Activated CD4-positive, alpha-beta T cell treated with anti-CD3 and anti-CD28 coated beads for 36 hours (primary cell): ENCODE measurements around the gene ROR1. TPM values are rescaled to one million over a fixed set of nuclear protein-coding genes. Genes with fewer than 3 reads are reported as not detected.

Source experiments
- ATAC-seq: fragments of 200-7000 bp; cut with Tn5 transposase; one replicate; pipeline ENCODE4 v1.10.0; 2021; ENCODE audit warnings: mild to moderate bottlenecking, moderate library complexity
- CTCF ChIA-PET: fragments of 350-600 bp; sonication (Branson Sonifier 250); formaldehyde crosslinking; loops from one replicate; lab custom pipeline; 2021; ENCODE audit warnings: antibody characterized with exemption; lab: Charles Lee
- POLR2A ChIA-PET: fragments of 350-600 bp; sonication (Branson Sonifier 250); formaldehyde crosslinking; loops from one replicate; lab custom pipeline; 2021; ENCODE audit warnings: antibody characterized with exemption, inconsistent platforms; lab: Charles Lee
- DNase-seq: peaks from one replicate; pipeline ENCODE4 v3.0.0-alpha.2; 2020
- H3K27ac Mint-ChIP-seq: one replicate; pipeline ENCODE4 v1.8.0; 2021; ENCODE audit warnings: mixed read lengths
- H3K27me3 Mint-ChIP-seq: one replicate; pipeline ENCODE4 v1.8.0; 2021; ENCODE audit warnings: mixed read lengths
- H3K36me3 Mint-ChIP-seq: one replicate; pipeline ENCODE4 v1.8.0; 2021; ENCODE audit warnings: low read depth, mixed read lengths
- H3K4me1 Mint-ChIP-seq: one replicate; pipeline ENCODE4 v1.8.0; 2021; ENCODE audit warnings: mixed read lengths
- H3K4me3 Mint-ChIP-seq: one replicate; pipeline ENCODE4 v1.8.0; 2021; ENCODE audit warnings: mild to moderate bottlenecking, moderate library complexity, mixed read lengths
- H3K9me3 Mint-ChIP-seq: one replicate; pipeline ENCODE4 v1.8.0; 2021; ENCODE audit warnings: low read depth, mixed read lengths
- intact Hi-C, 2 experiments: fragments of 100-400 bp; cut with DNase I in 1 of 2; cut with micrococcal nuclease in 1 of 2; formaldehyde crosslinking; loops; one replicate each; pipeline versions ENCODE4 v1.14.2 to v1.15.1; 2022 to 2024; cut with DNase I, micrococcal nuclease
- total RNA-seq, 2 experiments: library from RNA; stranded (reverse); gene quantifications; one replicate each; pipeline ENCODE4 v1.2.3, GENCODE V29; 2021

The ROR1 gene
- total RNA-seq, 2 experiments from 2014 or later, result 0.21 TPM; not detected in 1

DNA sequence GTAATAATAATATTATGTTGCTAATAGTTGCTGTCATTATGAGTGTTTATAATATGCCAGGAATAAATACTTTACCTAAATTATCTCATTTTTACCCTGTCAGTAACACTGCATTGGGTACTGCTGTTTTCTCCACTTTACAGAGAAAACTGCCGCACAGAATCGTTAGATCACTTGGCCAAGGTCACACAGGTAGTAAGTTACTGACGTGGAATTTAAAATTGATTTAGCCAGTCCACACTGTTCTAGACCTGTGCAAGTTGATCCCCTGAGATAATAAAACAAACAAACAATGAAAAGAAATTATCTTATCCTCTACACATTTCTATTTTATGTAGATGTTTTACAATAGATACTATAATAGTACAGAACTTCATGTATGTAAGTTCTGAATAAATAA, 174.1 kb downstream of the ROR1 start:
- Mint-ChIP-seq H3K36me3 (no peaks in the 10 kb centered on the region), H3K9me3 (no peaks in the 10 kb centered on the region)
- POLR2A ChIA-PET, result no interaction called here

DNA sequence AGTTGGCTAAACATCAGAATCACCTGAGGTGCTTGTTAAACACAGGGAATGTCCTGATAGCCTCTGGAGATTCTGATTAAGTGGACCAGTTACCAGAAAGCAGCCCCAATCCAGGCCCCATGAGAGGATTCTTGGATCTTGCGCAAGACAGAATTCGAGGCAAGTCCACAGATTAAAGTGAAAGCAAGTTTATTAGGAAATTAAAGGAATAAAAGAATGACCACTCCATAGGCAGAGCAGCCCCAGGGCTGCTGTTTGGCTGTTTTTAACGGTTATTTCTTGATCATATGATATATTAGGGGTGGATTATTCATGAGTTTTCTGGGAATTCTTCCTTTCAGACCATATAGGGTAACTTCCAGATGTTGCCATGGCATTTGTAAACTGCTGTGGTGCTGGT, 176.2 kb downstream of the ROR1 start:
- intact Hi-C loops, result no loop called here
- Mint-ChIP-seq H3K36me3 (no peaks in the 10 kb centered on the region), H3K4me1 (no peaks in the 10 kb centered on the region), H3K9me3 (peaks cover 7% of the 10 kb centered on the region), H3K27me3 (no peaks in the 10 kb centered on the region), H3K4me3 (no peak overlapping the region), H3K27ac (no peak overlapping the region)
- ATAC-seq, result no peak
- POLR2A ChIA-PET, result no interaction called here
- CTCF ChIA-PET, result no interaction called here
- DNase-seq, result no peak

More for the DNA sequence above, 174.1 kb downstream of the ROR1 start:
- intact Hi-C loops, result no loop called here
- Mint-ChIP-seq H3K27ac (no peak overlapping the region), H3K4me3 (no peak overlapping the region), H3K27me3 (no peaks in the 10 kb centered on the region), H3K4me1 (no peaks in the 10 kb centered on the region)
- CTCF ChIA-PET, result no interaction called here
- ATAC-seq, result no peak
- DNase-seq, result no peak

DNA sequence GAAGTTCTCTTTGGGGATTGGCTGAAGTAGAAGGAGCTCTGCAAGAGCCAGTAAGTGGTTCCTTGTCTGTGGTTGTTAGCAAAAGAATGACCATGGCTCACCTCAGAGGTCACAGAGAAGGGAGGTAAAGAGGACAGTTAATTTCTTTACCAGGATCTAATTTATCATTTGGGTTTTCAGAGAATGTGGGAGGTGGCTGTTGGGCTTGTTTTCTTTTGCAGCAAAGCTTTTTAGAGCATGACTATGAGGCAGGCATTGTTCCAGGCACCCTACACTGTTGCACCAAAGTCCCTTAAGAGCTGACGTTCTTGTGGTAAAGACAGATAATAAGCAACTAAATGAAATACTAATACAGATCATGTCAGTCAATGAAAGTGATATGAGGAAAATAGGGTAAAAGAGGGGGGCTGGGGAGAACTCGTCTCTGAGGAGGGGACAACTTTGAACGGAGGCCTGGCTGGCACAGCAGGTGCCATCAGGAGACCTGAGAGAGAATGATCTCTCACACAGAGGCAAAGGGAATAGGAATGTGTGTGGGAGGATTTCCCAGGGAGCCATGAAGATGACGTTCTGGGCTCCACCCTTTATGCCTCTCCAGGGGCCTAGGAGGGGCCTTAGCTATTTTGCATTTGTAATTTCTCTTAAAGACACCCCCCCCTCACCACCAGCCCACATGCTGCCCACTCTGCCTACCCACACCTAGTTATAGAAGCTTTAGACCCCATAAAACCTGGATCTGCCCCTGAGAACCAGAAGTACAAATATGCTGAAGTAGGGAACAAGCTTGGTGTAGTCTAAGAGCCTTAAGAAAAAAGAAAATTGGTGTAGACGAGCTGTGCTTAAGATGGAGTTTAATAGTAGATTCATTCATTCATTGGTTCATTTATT, 177.5 kb downstream of the ROR1 start:
- H3K27me3 Mint-ChIP-seq, result no peaks in the 10 kb centered on the region
- POLR2A ChIA-PET, result interaction anchor here (0.6 kb wide), 1 partner anchor 56 kb away, joined by 3 read pairs; no protein-coding TSS in a partner anchor
- ATAC-seq (no peak), DNase-seq (no peak)
- peaks cover 7% of the 10 kb centered on the region for H3K9me3 Mint-ChIP-seq
- no peak overlapping the region for H3K27ac Mint-ChIP-seq
- CTCF ChIA-PET, result interaction anchor here (0.6 to 1.0 kb wide), 5 partner anchors 29 to 720 kb away, joined by 3 read pairs; no protein-coding TSS in a partner anchor
- H3K4me1 Mint-ChIP-seq, result no peaks in the 10 kb centered on the region
- H3K36me3 Mint-ChIP-seq, result no peaks in the 10 kb centered on the region
- no peak overlapping the region for H3K4me3 Mint-ChIP-seq
- intact Hi-C loops, result no loop called here

DNA sequence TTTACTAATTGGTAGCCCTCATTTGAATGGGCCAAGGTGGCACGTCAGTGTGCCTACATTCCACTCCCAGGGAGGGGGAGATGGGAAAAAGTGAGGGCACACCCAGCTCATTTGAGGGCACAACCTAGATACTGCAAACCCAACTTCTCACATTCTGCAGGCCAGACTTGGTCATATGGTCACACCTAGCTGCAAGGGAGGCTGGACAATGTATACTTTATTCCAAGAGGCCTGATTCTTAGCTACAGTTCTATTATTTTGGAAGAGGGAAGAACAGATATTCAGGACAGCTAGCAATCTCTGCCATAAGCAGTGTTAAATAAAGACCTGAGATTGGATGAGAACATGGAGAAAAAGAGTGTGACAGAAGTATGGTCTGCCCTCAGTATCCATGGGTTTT, 180.4 kb downstream of the ROR1 start:
- DNase-seq (no peak), ATAC-seq (no peak)
- intact Hi-C loops, result no loop called here
- Mint-ChIP-seq H3K9me3 (peaks cover 13% of the 10 kb centered on the region), H3K36me3 (no peaks in the 10 kb centered on the region), H3K4me3 (no peak overlapping the region), H3K27ac (no peak overlapping the region), H3K27me3 (peaks cover 3% of the 10 kb centered on the region), H3K4me1 (no peaks in the 10 kb centered on the region)
- ChIA-PET CTCF (interaction anchor here (0.6 kb wide), 1 partner anchor 454 kb away, joined by 3 read pairs; no protein-coding TSS in a partner anchor), POLR2A (no interaction called here)

DNA sequence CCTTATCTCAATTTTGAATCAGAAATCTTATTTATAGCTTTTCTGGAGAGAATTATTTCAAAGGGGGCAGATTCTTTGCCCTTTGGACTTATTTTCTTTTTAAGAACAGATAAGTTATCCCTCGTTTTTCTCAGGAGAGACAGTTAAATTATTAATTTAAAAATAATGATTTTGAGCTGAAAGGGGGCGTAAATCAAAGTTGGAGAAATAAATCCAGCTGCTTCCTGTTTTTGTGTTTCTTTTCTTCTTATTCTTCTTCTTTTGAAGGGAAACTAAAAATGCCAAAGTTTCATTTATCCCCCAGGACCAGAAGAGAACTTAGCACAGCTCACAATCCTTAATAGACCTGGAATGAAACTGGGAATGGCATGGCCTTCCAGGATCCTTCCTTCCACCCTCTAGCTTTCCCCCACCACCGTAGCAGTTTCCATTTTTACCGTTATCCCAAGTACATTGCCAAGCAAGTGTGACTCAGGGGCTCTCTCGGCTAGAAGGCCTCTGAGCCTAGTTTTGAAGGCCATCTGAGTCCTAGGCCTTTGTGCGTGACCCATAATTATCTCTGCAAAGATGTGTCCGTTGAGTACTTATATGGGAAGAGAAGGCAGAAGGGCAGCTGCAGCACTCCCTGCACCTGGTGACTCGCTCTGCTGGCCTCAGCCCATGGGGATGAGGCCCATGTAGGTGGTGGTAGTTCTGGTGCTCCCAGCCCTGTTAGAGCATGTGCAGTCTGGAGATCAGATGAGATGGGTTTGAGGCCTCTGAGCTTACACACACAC, 181.7 kb downstream of the ROR1 start:
- DNase-seq (no peak), ATAC-seq (no peak)
- Mint-ChIP-seq H3K27me3 (peaks cover 3% of the 10 kb centered on the region), H3K9me3 (peaks cover 16% of the 10 kb centered on the region), H3K36me3 (no peaks in the 10 kb centered on the region), H3K27ac (no peak overlapping the region), H3K4me3 (no peak overlapping the region), H3K4me1 (no peaks in the 10 kb centered on the region)
- ChIA-PET CTCF (interaction anchor here (0.6 to 0.8 kb wide), 2 partner anchors 181 to 632 kb away, joined by 3 read pairs; no protein-coding TSS in a partner anchor), POLR2A (no interaction called here)
- intact Hi-C loops, result no loop called here

DNA sequence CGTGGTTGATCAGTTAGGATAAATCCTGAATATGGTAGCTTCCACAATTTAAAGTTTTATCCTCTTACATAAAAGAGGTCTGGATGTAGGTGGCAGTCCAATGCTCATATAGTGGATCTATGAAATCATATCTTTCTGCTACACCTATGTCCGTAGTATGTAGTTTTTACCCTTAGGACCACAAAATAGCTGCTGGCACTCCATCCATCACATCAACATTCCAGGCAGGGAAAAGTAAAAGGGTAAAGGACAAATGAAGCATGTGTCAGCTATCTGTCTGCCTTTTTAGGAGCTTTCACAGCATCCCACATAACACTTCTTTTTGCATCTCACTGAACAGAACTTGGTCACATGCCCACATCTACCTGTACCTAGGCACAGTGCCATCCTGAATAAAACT, 184.7 kb downstream of the ROR1 start:
- CTCF ChIA-PET, result interaction anchor here (0.7 kb wide), 1 partner anchor 88 kb away, joined by 3 read pairs; no protein-coding TSS in a partner anchor

DNA sequence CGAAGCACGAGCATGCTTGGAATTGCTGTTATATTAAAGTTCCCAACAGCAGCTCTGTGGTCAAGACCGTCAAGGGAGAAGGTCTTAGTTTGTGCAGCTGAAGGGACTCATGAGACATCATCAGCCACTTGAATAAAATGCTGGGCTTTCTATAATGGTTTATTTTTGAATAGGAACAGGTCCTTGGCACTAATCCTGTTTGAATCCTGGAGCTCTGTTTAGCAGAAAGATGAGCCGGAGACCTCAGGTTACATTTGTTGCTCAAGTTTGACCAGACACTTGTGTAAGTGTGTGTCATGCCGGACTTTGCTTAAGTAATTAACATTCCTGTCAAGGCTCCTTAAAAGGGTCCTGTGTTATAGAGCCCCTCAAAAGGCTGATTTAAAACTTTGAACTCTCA, 186.5 kb downstream of the ROR1 start:
- Mint-ChIP-seq H3K27ac (no peak overlapping the region), H3K9me3 (peaks cover 9% of the 10 kb centered on the region), H3K4me3 (no peak overlapping the region), H3K27me3 (peaks cover 7% of the 10 kb centered on the region), H3K36me3 (no peaks in the 10 kb centered on the region), H3K4me1 (no peaks in the 10 kb centered on the region)
- POLR2A ChIA-PET, result no interaction called here
- DNase-seq (no peak), ATAC-seq (no peak)
- intact Hi-C loops, result no loop called here
- CTCF ChIA-PET, result no interaction called here

More for the DNA sequence above, 184.7 kb downstream of the ROR1 start:
- no peaks in the 10 kb centered on the region for H3K36me3 Mint-ChIP-seq
- no peak for ATAC-seq
- peaks cover 7% of the 10 kb centered on the region for H3K27me3 Mint-ChIP-seq
- peaks cover 15% of the 10 kb centered on the region for H3K9me3 Mint-ChIP-seq
- no peaks in the 10 kb centered on the region for H3K4me1 Mint-ChIP-seq
- no peak for DNase-seq
- no peak overlapping the region for H3K4me3 Mint-ChIP-seq
- intact Hi-C loops, result no loop called here
- no peak overlapping the region for H3K27ac Mint-ChIP-seq
- POLR2A ChIA-PET, result no interaction called here

DNA sequence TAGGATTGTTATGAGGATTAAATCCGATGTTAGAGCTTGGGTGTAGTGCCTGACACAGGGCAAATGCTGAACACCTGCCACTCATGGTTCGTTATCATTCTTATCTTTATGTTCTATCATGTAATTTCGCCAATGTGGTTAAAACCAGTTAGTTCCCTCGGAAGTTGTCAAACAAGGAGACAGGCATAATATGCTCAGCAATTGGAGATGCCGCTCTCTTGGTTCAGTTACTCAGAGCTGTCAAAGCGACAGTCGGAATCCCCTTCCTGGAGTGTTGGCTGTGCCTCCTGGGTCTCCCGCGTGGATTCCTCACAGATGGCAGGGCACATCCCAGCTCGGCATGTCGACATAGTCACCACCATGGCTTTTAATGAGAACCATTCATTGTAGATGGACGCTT, 192.2 kb downstream of the ROR1 start:
- ATAC-seq (no peak), DNase-seq (no peak)
- ChIA-PET POLR2A (no interaction called here), CTCF (no interaction called here)
- Mint-ChIP-seq H3K27ac (no peak overlapping the region), H3K4me3 (no peak overlapping the region), H3K9me3 (no peaks in the 10 kb centered on the region), H3K36me3 (no peaks in the 10 kb centered on the region), H3K4me1 (peaks cover 5% of the 10 kb centered on the region), H3K27me3 (peaks cover 13% of the 10 kb centered on the region)
- intact Hi-C loops, result no loop called here

DNA sequence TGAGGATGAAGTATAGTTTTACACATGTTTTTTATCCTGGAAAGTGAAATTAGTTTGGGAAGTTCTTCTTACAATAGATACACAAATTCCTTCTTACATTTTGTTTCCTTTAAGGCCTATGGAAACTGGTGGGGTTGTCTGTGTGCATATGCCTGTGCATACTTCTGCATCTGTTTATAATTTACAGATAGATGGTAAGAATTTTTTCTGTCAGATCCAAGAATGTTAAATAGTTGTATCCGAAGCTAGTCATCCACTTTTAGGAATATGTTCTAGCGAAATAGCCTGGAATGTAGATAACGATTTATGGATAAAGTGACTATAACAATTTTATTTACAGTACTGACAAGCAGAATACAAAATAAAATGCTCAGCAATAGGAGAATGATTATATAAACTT, 194.1 kb downstream of the ROR1 start:
- ChIA-PET POLR2A (no interaction called here), CTCF (no interaction called here)
- no peaks in the 10 kb centered on the region for H3K9me3 Mint-ChIP-seq
- no peaks in the 10 kb centered on the region for H3K36me3 Mint-ChIP-seq
- H3K4me1 Mint-ChIP-seq, result peaks cover 5% of the 10 kb centered on the region
- DNase-seq (no peak), ATAC-seq (no peak)
- H3K27me3 Mint-ChIP-seq, result peaks cover 10% of the 10 kb centered on the region
- H3K4me3 Mint-ChIP-seq, result no peak overlapping the region
- no peak overlapping the region for H3K27ac Mint-ChIP-seq
- intact Hi-C loops, result no loop called here

DNA sequence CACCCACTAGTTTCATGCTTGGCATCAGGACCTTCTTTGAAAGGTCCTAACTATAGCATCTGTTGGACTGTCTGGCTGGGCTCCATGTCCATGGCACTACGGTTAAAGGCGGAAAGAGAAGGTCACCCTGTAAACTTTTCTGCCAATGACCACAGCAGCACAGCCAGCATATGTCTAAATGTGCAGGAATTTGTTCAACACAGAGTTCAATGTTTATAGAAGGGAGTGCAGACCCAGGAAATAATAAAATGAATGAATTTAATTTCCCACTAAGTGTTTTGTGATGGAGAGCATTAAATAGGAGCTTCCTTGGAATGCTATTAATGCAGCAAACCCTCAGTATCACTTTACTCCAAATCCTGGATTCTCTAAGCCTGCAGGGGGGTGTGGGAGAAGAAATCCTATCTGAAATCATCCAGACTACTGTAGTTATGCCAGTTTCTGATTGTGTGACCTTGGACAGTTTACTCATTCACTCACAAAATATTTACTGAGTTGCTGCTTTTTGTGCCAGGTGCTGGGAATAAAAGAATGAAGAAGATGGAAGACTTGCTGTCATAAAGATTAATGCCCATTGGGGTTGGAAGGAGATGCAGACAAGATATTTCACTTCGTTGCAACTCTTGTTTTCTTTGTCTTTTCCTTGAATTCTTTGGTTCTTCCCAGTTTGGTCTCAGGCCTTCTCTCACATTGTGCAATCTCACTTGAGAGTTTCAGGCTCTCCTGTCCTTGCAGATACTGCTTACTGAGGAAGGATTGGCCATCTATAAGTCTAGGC, 195.0 kb downstream of the ROR1 start:
- Mint-ChIP-seq H3K27me3 (peaks cover 10% of the 10 kb centered on the region), H3K36me3 (no peaks in the 10 kb centered on the region), H3K4me1 (peaks cover 5% of the 10 kb centered on the region), H3K27ac (no peak overlapping the region), H3K9me3 (no peaks in the 10 kb centered on the region), H3K4me3 (no peak overlapping the region)
- no peak for ATAC-seq
- intact Hi-C loops, result no loop called here
- POLR2A ChIA-PET, result no interaction called here
- DNase-seq, result no peak
- CTCF ChIA-PET, result no interaction called here

DNA sequence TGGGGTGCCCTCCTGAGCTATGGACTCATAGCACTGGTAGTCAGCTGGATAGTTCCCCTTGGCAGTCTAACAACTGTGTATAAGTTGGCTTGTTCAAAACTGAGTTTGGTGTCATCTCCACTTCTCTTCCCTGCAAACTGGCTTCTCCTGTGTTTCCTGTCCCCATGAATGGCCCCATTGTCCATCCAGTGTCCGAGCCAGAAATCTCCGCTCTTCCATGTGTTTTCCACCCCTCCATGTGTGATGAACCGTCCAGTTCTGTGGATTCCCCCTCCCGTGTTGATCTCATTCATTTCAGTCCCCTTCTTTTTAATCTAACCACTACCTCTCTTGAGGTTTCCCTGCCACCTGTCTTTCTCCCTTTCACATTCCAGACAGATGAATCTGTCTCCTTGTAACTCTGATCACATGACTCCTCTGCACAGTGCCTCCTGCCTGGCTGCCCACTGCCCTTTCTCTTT, 195.7 kb downstream of the ROR1 start:
- Mint-ChIP-seq H3K27me3 (peaks cover 10% of the 10 kb centered on the region), H3K36me3 (no peaks in the 10 kb centered on the region), H3K9me3 (no peaks in the 10 kb centered on the region), H3K27ac (no peak overlapping the region), H3K4me3 (no peak overlapping the region), H3K4me1 (peaks cover 5% of the 10 kb centered on the region)
- CTCF ChIA-PET, result no interaction called here
- no peak for ATAC-seq
- DNase-seq, result no peak
- intact Hi-C loops, result no loop called here
- POLR2A ChIA-PET, result no interaction called here
